ENCODE data around the gene SGCA. TPM values are rescaled to one million over a fixed set of nuclear protein-coding genes. Genes with fewer than 3 reads are reported as not detected.
A peak's percentile ranks its signal among the peaks of the same experiment; 100 is the strongest.

The SGCA gene
- polyA plus RNA-seq, 6 donors from 2014 or later = 2.0 to 16.6 (median 3.5) TPM

- H3K9me3 Mint-ChIP-seq = peaks cover 0 to 2% (median 0%) of the 10 kb centered on the region in 7 donors
- DNase-seq (no peak), ATAC-seq (ENCODE audit: low read depth in 2 of 2) (no peak)
- H3K4me1 Mint-ChIP-seq = peaks cover 8 to 22% (median 14%) of the 10 kb centered on the region in 3 donors
- no peaks in the 10 kb centered on the region for H3K36me3 Mint-ChIP-seq
- no peaks in the 10 kb centered on the region for H3K27me3 Mint-ChIP-seq
- H3K27ac Mint-ChIP-seq = peak overlapping the region in 1 of 6 donors; percentile 25
- H3K4me3 Mint-ChIP-seq = peak overlapping the region in 1 of 8 donors; percentile 91
Observed at GRCh38 chr17:50155115-50155819, 10.5 kb upstream of the SGCA start.

- no peak overlapping the region for H3K27ac Mint-ChIP-seq
- peaks cover 23 to 31% (median 23%) of the 10 kb centered on the region in 3 donors for H3K4me1 Mint-ChIP-seq
- ATAC-seq (ENCODE audit: low read depth in 2 of 2) (no peak), DNase-seq (no peak)
- no peaks in the 10 kb centered on the region for H3K9me3 Mint-ChIP-seq
- H3K27me3 Mint-ChIP-seq = no peaks in the 10 kb centered on the region
- no peaks in the 10 kb centered on the region for H3K36me3 Mint-ChIP-seq
- H3K4me3 Mint-ChIP-seq = peak overlapping the region in 1 of 8 donors; percentile 8
Observed at GRCh38 chr17:50157891-50158290, 7.9 kb upstream of the SGCA start.

GRCh38 chr17:50161023-50161910, 4.5 kb upstream of the SGCA start:
- peaks cover 40 to 50% (median 47%) of the 10 kb centered on the region in 3 donors for H3K4me1 Mint-ChIP-seq
- H3K4me3 Mint-ChIP-seq = peak overlapping the region; percentile 73 to 92 (median 84)
- H3K9me3 Mint-ChIP-seq = no peaks in the 10 kb centered on the region
- ATAC-seq (ENCODE audit: low read depth in 2 of 2) = peak; percentile 89 to 91
- H3K36me3 Mint-ChIP-seq = no peaks in the 10 kb centered on the region
- DNase-seq = peak; percentile 90
- H3K27me3 Mint-ChIP-seq = no peaks in the 10 kb centered on the region
- H3K27ac Mint-ChIP-seq = peak overlapping the region; percentile 40 to 95 (median 88)

GRCh38 chr17:50161911-50162288, 3.9 kb upstream of the SGCA start:
- ATAC-seq (ENCODE audit: low read depth in 2 of 2) (no peak), DNase-seq (no peak)
- no peaks in the 10 kb centered on the region for H3K9me3 Mint-ChIP-seq
- peaks cover 43 to 50% (median 48%) of the 10 kb centered on the region in 3 donors for H3K4me1 Mint-ChIP-seq
- peak overlapping the region; percentile 73 to 92 (median 84) for H3K4me3 Mint-ChIP-seq
- no peaks in the 10 kb centered on the region for H3K27me3 Mint-ChIP-seq
- no peaks in the 10 kb centered on the region for H3K36me3 Mint-ChIP-seq
- H3K27ac Mint-ChIP-seq = peak overlapping the region; percentile 49 to 95 (median 88)

- H3K4me3 Mint-ChIP-seq = peak overlapping the region in 7 of 8 donors; percentile 9 to 80 (median 63)
- no peaks in the 10 kb centered on the region for H3K9me3 Mint-ChIP-seq
- H3K36me3 Mint-ChIP-seq = no peaks in the 10 kb centered on the region
- H3K27ac Mint-ChIP-seq = peak overlapping the region in 2 of 6 donors; percentile 49 to 90
- H3K27me3 Mint-ChIP-seq = no peaks in the 10 kb centered on the region
- peaks cover 45 to 50% (median 49%) of the 10 kb centered on the region in 3 donors for H3K4me1 Mint-ChIP-seq
- ATAC-seq (ENCODE audit: low read depth in 2 of 2) (no peak), DNase-seq (no peak)
Observed at GRCh38 chr17:50162466-50163254, 3.1 kb upstream of the SGCA start.

- Mint-ChIP-seq H3K9me3 (no peaks in the 10 kb centered on the region), H3K4me3 (peak overlapping the region; percentile 14 to 88 (median 66)), H3K36me3 (no peaks in the 10 kb centered on the region), H3K27ac (peak overlapping the region; percentile 70 to 92 (median 78)), H3K27me3 (peaks cover 0 to 4% (median 0%) of the 10 kb centered on the region in 3 donors), H3K4me1 (peaks cover 53 to 56% (median 55%) of the 10 kb centered on the region in 3 donors)
- ATAC-seq (ENCODE audit: low read depth in 2 of 2) (peak; percentile 48 to 53), DNase-seq (peak; percentile 70)
Observed at GRCh38 chr17:50163843-50164696, 1.7 kb upstream of the SGCA start.

- Mint-ChIP-seq H3K4me3 (no peak overlapping the region), H3K9me3 (no peaks in the 10 kb centered on the region), H3K4me1 (peaks cover 58 to 62% (median 59%) of the 10 kb centered on the region in 3 donors)
Observed at GRCh38 chr17:50164697-50164988, 1.2 kb upstream of the SGCA start.

GRCh38 chr17:50165066-50165465, 739 bp upstream of the SGCA start:
- H3K9me3 Mint-ChIP-seq = no peaks in the 10 kb centered on the region
- no peaks in the 10 kb centered on the region for H3K36me3 Mint-ChIP-seq
- DNase-seq (no peak), ATAC-seq (ENCODE audit: low read depth in 2 of 2) (no peak)
- H3K4me1 Mint-ChIP-seq = peaks cover 58 to 62% (median 59%) of the 10 kb centered on the region in 3 donors
- H3K4me3 Mint-ChIP-seq = peak overlapping the region in 1 of 8 donors; percentile 38
- H3K27ac Mint-ChIP-seq = peak overlapping the region in 4 of 6 donors; percentile 38 to 90 (median 65)
- peaks cover 0 to 9% (median 0%) of the 10 kb centered on the region in 3 donors for H3K27me3 Mint-ChIP-seq

More at GRCh38 chr17:50164697-50164988, 1.2 kb upstream of the SGCA start:
- H3K27me3 Mint-ChIP-seq = peaks cover 0 to 9% (median 0%) of the 10 kb centered on the region in 3 donors
- ATAC-seq (ENCODE audit: low read depth in 2 of 2) = no peak
- DNase-seq = no peak
- peak overlapping the region in 1 of 6 donors; percentile 26 for H3K27ac Mint-ChIP-seq
- no peaks in the 10 kb centered on the region for H3K36me3 Mint-ChIP-seq

GRCh38 chr17:50165466-50165865, 339 bp upstream of the SGCA start:
- no peak for ATAC-seq (ENCODE audit: low read depth in 2 of 2)
- H3K4me3 Mint-ChIP-seq = peak overlapping the region in 1 of 8 donors; percentile 38
- no peak for DNase-seq
- H3K36me3 Mint-ChIP-seq = no peaks in the 10 kb centered on the region
- H3K27me3 Mint-ChIP-seq = peaks cover 0 to 9% (median 0%) of the 10 kb centered on the region in 3 donors
- peak overlapping the region in 4 of 6 donors; percentile 38 to 90 (median 65) for H3K27ac Mint-ChIP-seq
- peaks cover 58 to 62% (median 59%) of the 10 kb centered on the region in 3 donors for H3K4me1 Mint-ChIP-seq
- no peaks in the 10 kb centered on the region for H3K9me3 Mint-ChIP-seq

- ATAC-seq (ENCODE audit: low read depth in 2 of 2) = no peak
- Mint-ChIP-seq H3K36me3 (no peaks in the 10 kb centered on the region), H3K9me3 (no peaks in the 10 kb centered on the region), H3K4me1 (peaks cover 49 to 52% (median 52%) of the 10 kb centered on the region in 3 donors), H3K4me3 (no peak overlapping the region), H3K27ac (peak overlapping the region in 1 of 6 donors; percentile 88), H3K27me3 (peaks cover 0 to 9% (median 0%) of the 10 kb centered on the region in 3 donors)
- DNase-seq = no peak
Observed at GRCh38 chr17:50166518-50167181, 845 bp downstream of the SGCA start.

GRCh38 chr17:50167371-50167770, 1.6 kb downstream of the SGCA start:
- DNase-seq = no peak
- no peak overlapping the region for H3K4me3 Mint-ChIP-seq
- H3K27ac Mint-ChIP-seq = peak overlapping the region in 1 of 6 donors; percentile 93
- ATAC-seq (ENCODE audit: low read depth in 2 of 2) = no peak
- peaks cover 0 to 9% (median 0%) of the 10 kb centered on the region in 3 donors for H3K27me3 Mint-ChIP-seq
- H3K9me3 Mint-ChIP-seq = no peaks in the 10 kb centered on the region
- H3K36me3 Mint-ChIP-seq = no peaks in the 10 kb centered on the region
- H3K4me1 Mint-ChIP-seq = peaks cover 44 to 45% (median 44%) of the 10 kb centered on the region in 3 donors

- ATAC-seq (ENCODE audit: low read depth in 2 of 2) (no peak), DNase-seq (no peak)
- Mint-ChIP-seq H3K9me3 (no peaks in the 10 kb centered on the region), H3K36me3 (no peaks in the 10 kb centered on the region), H3K27me3 (peaks cover 0 to 9% (median 0%) of the 10 kb centered on the region in 3 donors), H3K27ac (peak overlapping the region in 4 of 6 donors; percentile 18 to 93 (median 64)), H3K4me1 (peaks cover 34 to 37% (median 35%) of the 10 kb centered on the region in 3 donors), H3K4me3 (peak overlapping the region in 2 of 8 donors; percentile 56 to 75)
Observed at GRCh38 chr17:50168319-50168718, 2.5 kb downstream of the SGCA start.
